NCI-H2196 (cell line): ENCODE measurements around the gene TNRC6C.

Source experiments
- DNase-seq: peaks from one replicate; lab custom pipeline; 2025; ENCODE audit not compliant: unreplicated experiment; lab: John Stamatoyannopoulos, UW

Gene TNRC6C

DNA sequence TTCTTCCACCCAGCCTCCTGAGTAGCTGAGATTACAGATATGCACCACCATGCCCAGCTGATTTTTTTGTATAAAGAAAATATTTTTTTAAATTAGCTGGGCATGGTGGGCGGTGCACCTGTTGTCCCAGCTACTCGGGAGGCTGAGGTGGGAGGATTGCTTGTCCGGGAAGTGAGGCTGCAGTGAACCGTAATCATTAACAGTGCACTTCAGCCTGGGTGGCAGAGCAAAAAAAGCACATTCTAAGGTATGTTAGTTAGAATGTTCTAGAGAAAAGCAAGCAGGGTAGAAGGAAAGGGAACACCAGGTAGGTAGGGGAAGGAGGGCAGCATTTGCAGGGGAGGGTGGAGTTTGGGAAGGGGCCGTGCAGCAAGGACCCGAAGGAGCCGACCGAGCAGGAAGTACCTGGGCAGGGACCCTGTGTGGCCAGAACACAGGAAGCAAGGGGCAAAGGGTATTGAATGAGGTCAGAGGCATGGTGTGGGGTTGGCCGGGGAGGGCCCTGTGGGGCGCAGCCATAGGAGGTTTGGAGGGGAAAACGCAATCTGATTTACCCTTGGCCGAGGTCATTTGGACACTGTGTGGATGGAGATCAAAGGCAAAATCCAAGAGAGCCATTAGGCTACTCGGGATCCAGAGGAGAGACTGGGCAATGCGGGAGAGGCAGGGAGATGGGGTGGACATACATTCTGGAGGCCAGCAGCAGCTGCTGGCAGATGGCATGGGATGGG lies 189.9 kb downstream of the TNRC6C start:
- DNase-seq, result no peak

- no peak for DNase-seq
Observed at GRCh38 chr17:78151514-78152008, 193.1 kb downstream of the TNRC6C start.

GRCh38 chr17:78154903-78155811 lies 196.7 kb downstream of the TNRC6C start:
- no peak for DNase-seq
